DND-41 (cell line): Measurements from ENCODE around the gene RNLS.

Experiments
- EZH2 ChIP-seq: IDR thresholded peaks from 3 replicates; pipeline ENCODE4 v1.6.1; 2012; ENCODE audit warnings: borderline replicate concordance, low read depth, mild to moderate bottlenecking, moderate library complexity, low read length, inconsistent platforms; ENCODE audit not compliant: severe bottlenecking
- TF ChIP-seq, protein P1 (sequence below): IDR thresholded peaks from 2 replicates; pipeline ENCODE4 v1.5.1; 2012; ENCODE audit warnings: borderline replicate concordance, low read length, moderate library complexity, mild to moderate bottlenecking; ENCODE audit not compliant: poor library complexity, severe bottlenecking; ENCODE audit errors: extremely low read depth

GRCh38 chr10:88286030-88286429 is 297.1 kb downstream of the RNLS start:
- no peak for TF ChIP-seq EZH2
- TF ChIP-seq, protein P1, sequence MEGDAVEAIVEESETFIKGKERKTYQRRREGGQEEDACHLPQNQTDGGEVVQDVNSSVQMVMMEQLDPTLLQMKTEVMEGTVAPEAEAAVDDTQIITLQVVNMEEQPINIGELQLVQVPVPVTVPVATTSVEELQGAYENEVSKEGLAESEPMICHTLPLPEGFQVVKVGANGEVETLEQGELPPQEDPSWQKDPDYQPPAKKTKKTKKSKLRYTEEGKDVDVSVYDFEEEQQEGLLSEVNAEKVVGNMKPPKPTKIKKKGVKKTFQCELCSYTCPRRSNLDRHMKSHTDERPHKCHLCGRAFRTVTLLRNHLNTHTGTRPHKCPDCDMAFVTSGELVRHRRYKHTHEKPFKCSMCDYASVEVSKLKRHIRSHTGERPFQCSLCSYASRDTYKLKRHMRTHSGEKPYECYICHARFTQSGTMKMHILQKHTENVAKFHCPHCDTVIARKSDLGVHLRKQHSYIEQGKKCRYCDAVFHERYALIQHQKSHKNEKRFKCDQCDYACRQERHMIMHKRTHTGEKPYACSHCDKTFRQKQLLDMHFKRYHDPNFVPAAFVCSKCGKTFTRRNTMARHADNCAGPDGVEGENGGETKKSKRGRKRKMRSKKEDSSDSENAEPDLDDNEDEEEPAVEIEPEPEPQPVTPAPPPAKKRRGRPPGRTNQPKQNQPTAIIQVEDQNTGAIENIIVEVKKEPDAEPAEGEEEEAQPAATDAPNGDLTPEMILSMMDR, result no peak
